HG03135 (cell line): ENCODE data around the gene TOX2.

Experiments used
- ATAC-seq: cut with Tn5 transposase; IDR thresholded peaks from one replicate; pipeline ENCODE4 v1.9.1; 2021; ENCODE audit warnings: mild to moderate bottlenecking, moderate library complexity; ENCODE audit not compliant: unreplicated experiment

Gene TOX2

DNA sequence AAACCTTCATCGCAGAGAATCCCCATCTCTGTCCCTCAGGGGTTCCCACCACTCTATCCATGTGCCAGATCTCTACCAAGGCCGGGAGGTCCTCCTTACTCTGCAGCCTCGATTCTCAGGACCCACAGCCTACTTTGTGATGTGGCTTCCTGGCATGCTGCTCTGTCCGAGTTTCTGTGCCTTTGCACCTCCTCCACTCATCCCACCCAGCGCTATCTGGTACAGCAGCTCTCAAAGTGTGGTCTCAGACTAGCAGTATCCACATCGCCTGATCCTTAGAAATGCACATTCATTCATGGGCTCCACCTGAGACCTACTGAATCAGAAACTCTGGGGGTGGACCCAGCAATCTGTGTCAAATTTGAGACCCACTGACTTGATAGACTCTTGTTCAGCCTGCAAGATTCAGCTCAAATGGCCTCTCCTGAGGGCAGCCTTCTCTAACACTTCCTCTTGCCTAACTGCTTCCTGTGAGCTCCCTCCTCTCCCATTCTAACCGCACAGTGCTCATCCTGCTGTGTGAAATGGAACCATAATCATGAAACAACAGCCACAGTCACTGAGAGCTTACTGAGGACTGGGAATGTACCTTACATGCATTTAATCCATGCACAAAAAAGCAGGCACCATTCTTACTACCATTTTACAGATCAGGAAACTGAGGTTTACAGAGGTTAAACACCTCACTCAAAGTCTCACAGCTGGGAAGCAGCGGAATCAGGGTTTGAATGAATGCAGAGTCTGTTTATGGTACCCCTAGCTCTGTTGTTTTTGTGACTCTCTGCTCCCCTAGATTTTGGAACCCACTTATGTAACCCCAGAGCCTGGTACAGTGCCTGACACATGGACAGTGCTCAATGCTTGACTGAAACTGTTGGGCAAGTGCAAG, 202.9 kb downstream of the TOX2 start:
- ATAC-seq: no peak

DNA sequence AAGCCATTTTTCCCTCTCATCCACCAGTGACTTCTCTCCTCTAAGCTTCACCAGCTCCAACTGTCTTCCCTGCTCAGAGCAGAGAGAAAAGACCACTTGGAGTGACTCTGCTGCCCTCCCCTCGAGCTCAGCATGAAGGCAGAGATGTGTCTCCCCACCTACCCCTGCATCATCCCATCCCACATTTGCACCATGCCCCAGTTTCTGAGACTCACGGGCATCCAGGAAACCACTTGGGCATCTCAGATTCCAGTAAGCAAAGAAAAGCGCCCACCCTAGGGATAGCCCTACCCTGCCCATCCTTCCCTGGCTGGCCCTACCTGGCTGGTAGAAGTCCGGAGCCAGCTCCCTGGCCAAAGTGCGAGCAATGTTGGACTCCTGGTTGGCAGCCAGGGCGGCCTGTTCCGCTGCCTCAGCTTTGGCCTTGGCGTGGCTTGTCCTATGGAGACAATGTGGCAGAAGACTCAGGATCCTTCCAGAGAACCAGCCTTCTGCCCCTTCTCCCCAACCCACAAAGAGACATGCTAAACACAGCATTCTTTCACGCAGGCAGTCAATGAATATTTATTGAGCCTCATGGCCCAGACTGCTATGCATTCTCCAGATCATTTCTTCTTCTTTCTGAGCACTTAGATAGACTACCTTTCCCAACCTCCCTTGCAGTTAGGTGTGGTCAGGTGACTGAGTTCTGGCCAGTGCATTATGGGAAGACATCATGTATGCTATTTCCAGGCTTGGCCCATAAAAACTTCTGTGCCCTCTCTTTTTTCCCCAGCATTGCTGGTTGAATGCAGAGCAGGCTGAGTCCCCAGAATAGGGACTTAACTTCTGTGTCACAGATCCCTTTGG, 203.8 kb downstream of the TOX2 start:
- no peak for ATAC-seq
